CD4-positive, CD25-positive, alpha-beta regulatory T cell (primary cell): ENCODE data around the gene SGSH. TPM values are rescaled to one million over a fixed set of nuclear protein-coding genes. Genes with fewer than 3 reads are reported as not detected.

Experiments
- ATAC-seq, 2 donors: fragments of 150-1000 bp; cut with Tn5 transposase; one replicate each; pipeline ENCODE4 v1.10.0; 2021; ENCODE audit warnings: low read depth in 2 of 2, moderate number of reproducible peaks in 2 of 2, moderate library complexity in 1 of 2
- DNase-seq, 3 donors: peaks; one replicate each; pipeline versions ENCODE4 v3.0.0 to v3.0.0-alpha.2; 2012 to 2022; ENCODE audit warnings: mixed read lengths in 1 of 3
- H3K27ac ChIP-seq: one replicate; pipeline ENCODE4 v1.7.0; 2013; ENCODE audit warnings: mild to moderate bottlenecking, low read length; ENCODE audit not compliant: insufficient read depth, poor library complexity, severe bottlenecking
- H3K27me3 ChIP-seq: one replicate; pipeline ENCODE4 v1.7.0; 2013; ENCODE audit warnings: low read length; ENCODE audit not compliant: control insufficient read depth, insufficient read depth
- H3K36me3 ChIP-seq: one replicate; pipeline ENCODE4 v1.7.0; 2013; ENCODE audit warnings: mild to moderate bottlenecking, low read length, moderate library complexity; ENCODE audit not compliant: control insufficient read depth, insufficient read depth
- H3K4me1 ChIP-seq: 2 replicates; pipeline ENCODE4 v1.7.0; 2013; ENCODE audit warnings: mild to moderate bottlenecking, low read length; ENCODE audit not compliant: insufficient read depth, control insufficient read depth, poor library complexity, severe bottlenecking
- H3K4me3 ChIP-seq: one replicate; pipeline ENCODE4 v1.7.0; 2013; ENCODE audit warnings: low read depth, mild to moderate bottlenecking, low read length, moderate library complexity
- H3K9me3 ChIP-seq, 2 experiments: 1 replicate in 1 of 2; 2 replicates in 1 of 2; pipeline ENCODE4 v1.7.0; 2013; ENCODE audit warnings: low read length in 2 of 2, mild to moderate bottlenecking in 1 of 2, moderate library complexity in 1 of 2; ENCODE audit not compliant: control insufficient read depth in 2 of 2
- H3K27ac Mint-ChIP-seq, 3 donors: one replicate each; pipeline ENCODE4 v1.8.0; 2020 to 2022; ENCODE audit warnings: mild to moderate bottlenecking in 3 of 3, mixed read lengths in 3 of 3, moderate library complexity in 2 of 3
- H3K27me3 Mint-ChIP-seq: one replicate; pipeline ENCODE4 v1.8.0; 2022; ENCODE audit warnings: mild to moderate bottlenecking, mixed read lengths
- H3K36me3 Mint-ChIP-seq: one replicate; pipeline ENCODE4 v1.8.0; 2020; ENCODE audit warnings: mixed read lengths
- H3K4me1 Mint-ChIP-seq, 4 donors: one replicate each; pipeline ENCODE4 v1.8.0; 2020 to 2022; ENCODE audit warnings: mixed read lengths in 4 of 4, mild to moderate bottlenecking in 1 of 4
- H3K4me3 Mint-ChIP-seq, 4 donors: one replicate each; pipeline ENCODE4 v1.8.0; 2020 to 2022; ENCODE audit warnings: mild to moderate bottlenecking in 4 of 4, mixed read lengths in 4 of 4, moderate library complexity in 3 of 4
- H3K9me3 Mint-ChIP-seq, 7 donors: one replicate each; pipeline ENCODE4 v1.8.0; 2020 to 2022; ENCODE audit warnings: mixed read lengths in 7 of 7, mild to moderate bottlenecking in 3 of 7, moderate library complexity in 2 of 7
- polyA plus RNA-seq, 4 donors: library from polyadenylated mRNA; unstranded; fragments of 300-500 nt; fragmentation: Illumina TruSeq; gene quantifications; one replicate each; pipeline ENCODE4 v1.2.3, GENCODE V29; 2021
- total RNA-seq: library from RNA; stranded (reverse); gene quantifications from one replicate; pipeline ENCODE4 v1.2.3, GENCODE V29; 2022

Gene SGSH
- total and polyA plus RNA-seq, 5 donors from 2014 or later, result 43.8 to 138 (median 47.8) TPM

DNA sequence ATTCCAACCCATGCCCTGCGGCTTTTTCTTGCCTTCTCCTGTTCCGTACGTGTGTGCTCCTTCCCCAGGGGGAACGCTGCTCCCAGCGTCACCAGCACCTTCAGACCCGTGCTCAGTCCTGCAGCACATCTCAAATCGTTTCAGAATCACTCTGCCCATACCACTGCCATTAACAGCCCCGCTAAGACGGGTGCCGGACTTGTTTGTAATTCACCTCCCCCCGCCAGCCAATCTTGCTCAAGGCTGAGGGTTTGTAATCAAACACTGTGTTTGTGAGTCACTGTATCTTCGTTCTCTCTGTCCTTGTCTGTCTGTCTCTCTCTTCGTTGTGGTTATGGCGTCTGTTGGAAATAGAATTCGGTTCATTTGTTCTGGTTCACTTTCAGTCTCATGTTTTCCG is 33.0 kb downstream of the SGSH start:
- ATAC-seq (no peak), DNase-seq (no peak)
- no peaks in the 10 kb centered on the region for H3K9me3 Mint-ChIP-seq
- H3K4me1 ChIP-seq, result no peaks in the 10 kb centered on the region
- H3K27ac Mint-ChIP-seq, result peak overlapping the region in 1 of 3 donors; percentile 39
- no peaks in the 10 kb centered on the region for H3K9me3 ChIP-seq
- no peaks in the 10 kb centered on the region for H3K27me3 ChIP-seq
- H3K27ac ChIP-seq, result no peak overlapping the region
- H3K4me3 ChIP-seq, result no peak overlapping the region
- no peaks in the 10 kb centered on the region for H3K36me3 ChIP-seq
- peaks cover 12% of the 10 kb centered on the region for H3K27me3 Mint-ChIP-seq
- H3K4me3 Mint-ChIP-seq, result no peak overlapping the region
- no peaks in the 10 kb centered on the region for H3K36me3 Mint-ChIP-seq
- H3K4me1 Mint-ChIP-seq, result no peaks in the 10 kb centered on the region

DNA sequence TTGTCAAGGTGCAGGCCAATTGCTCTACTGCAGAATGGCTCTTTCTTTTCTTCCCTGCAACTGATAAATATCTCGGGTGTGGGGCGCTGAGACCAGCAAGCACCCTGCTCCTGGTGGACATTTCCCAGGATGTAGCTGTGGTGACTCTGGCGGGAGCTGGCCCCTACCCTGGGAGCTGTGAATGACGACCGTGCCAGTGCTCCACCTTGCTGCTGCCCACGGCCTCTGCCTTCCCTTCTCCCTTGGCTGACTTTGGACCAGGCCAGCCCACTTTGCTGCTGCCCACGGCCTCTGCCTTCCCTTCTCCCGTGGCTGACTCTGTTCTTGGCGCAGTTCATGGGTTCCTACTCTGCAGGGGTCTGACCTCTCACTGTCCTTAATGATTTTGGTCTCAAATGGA is 34.2 kb downstream of the SGSH start:
- Mint-ChIP-seq H3K27ac (no peak overlapping the region), H3K9me3 (no peaks in the 10 kb centered on the region), H3K27me3 (peaks cover 12% of the 10 kb centered on the region), H3K36me3 (no peaks in the 10 kb centered on the region), H3K4me3 (no peak overlapping the region), H3K4me1 (no peaks in the 10 kb centered on the region)
- Histone ChIP-seq H3K9me3 (no peaks in the 10 kb centered on the region), H3K27ac (no peak overlapping the region), H3K27me3 (no peaks in the 10 kb centered on the region), H3K4me3 (no peak overlapping the region), H3K4me1 (no peaks in the 10 kb centered on the region), H3K36me3 (no peaks in the 10 kb centered on the region)
- no peak for ATAC-seq
- DNase-seq, result no peak

DNA sequence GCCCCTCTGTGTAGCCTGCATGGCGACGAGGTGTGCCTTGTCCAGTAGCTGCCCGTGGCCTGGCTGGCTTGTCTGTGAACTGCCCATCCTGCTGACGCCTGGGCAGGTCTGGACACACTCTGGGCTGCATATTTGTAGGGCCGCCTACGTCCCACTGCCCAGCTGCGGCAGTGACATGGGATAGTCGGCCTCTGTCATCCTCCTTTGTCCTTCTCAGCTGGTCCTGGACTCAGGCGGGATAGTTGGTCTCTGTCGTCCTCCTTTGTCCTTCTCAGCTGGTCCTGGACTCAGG is 35.8 kb downstream of the SGSH start:
- no peak overlapping the region for H3K27ac Mint-ChIP-seq
- H3K27me3 Mint-ChIP-seq, result peaks cover 16% of the 10 kb centered on the region
- Histone ChIP-seq H3K4me1 (no peaks in the 10 kb centered on the region), H3K27ac (no peak overlapping the region), H3K4me3 (no peak overlapping the region), H3K9me3 (no peaks in the 10 kb centered on the region), H3K27me3 (no peaks in the 10 kb centered on the region), H3K36me3 (no peaks in the 10 kb centered on the region)
- no peak for ATAC-seq
- no peaks in the 10 kb centered on the region for H3K9me3 Mint-ChIP-seq
- DNase-seq, result no peak
- no peak overlapping the region for H3K4me3 Mint-ChIP-seq
- H3K36me3 Mint-ChIP-seq, result no peaks in the 10 kb centered on the region
- no peaks in the 10 kb centered on the region for H3K4me1 Mint-ChIP-seq

DNA sequence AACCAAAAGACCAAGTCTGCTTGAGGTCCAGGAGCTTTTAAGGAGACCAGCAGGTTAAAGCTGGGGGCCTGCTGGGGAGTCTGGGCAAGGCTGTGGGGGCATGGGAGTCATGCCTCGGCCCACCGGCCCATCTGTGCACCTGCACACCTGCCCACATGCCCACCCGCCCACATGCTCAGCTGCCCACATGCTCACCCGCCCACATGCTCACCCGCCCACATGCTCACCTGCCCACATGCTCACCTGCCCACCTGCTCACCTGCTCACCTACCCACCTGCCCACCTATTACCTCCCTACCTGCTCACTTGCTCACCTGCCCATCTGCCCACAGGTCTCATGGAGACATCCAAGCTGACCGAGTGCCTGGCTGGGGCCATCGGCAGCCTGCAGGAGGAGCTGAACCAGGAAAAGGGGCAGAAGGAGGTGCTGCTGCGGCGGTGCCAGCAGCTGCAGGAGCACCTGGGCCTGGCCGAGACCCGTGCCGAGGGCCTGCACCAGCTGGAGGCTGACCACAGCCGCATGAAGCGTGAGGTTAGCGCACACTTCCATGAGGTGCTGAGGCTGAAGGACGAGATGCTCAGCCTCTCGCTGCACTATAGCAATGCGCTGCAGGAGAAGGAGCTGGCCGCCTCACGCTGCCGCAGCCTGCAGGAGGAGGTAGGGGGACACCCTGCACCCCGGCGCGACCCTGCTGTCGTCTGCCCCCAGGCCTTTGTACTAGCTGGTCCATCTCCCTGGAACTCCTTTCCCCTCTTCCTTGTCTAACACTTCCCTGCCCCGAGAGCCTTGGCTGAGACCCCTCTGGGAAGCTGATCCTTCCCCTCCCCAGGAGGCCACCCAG is 36.3 kb downstream of the SGSH start:
- Mint-ChIP-seq H3K4me3 (no peak overlapping the region), H3K36me3 (no peaks in the 10 kb centered on the region), H3K27me3 (peaks cover 16% of the 10 kb centered on the region), H3K4me1 (no peaks in the 10 kb centered on the region), H3K27ac (no peak overlapping the region), H3K9me3 (no peaks in the 10 kb centered on the region)
- DNase-seq (no peak), ATAC-seq (no peak)
- Histone ChIP-seq H3K36me3 (no peaks in the 10 kb centered on the region), H3K4me1 (no peaks in the 10 kb centered on the region), H3K9me3 (no peaks in the 10 kb centered on the region), H3K4me3 (no peak overlapping the region), H3K27me3 (no peaks in the 10 kb centered on the region), H3K27ac (no peak overlapping the region)

DNA sequence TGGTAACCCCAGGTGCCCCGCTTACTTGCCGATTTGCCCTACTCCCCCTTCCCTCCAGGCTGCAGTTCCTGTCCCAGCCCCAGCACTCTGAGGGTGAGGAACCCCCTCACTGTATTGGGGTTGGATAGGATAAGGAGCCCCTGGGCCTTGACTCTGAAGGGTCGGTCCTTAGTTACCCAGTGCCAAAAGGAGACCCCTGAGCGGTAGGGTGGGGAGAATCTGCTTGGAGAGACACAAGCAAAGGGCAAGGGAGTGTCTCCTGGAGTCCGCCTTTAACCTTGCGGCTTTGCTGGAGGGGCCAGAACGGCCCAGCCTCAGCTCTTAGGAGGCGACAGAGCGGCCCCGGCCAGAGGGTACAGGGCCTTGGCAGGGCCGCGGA is 37.3 kb downstream of the SGSH start:
- no peaks in the 10 kb centered on the region for H3K9me3 ChIP-seq
- DNase-seq (no peak), ATAC-seq (no peak)
- peaks cover 16% of the 10 kb centered on the region for H3K27me3 Mint-ChIP-seq
- no peak overlapping the region for H3K4me3 ChIP-seq
- no peaks in the 10 kb centered on the region for H3K4me1 Mint-ChIP-seq
- no peaks in the 10 kb centered on the region for H3K27me3 ChIP-seq
- H3K4me1 ChIP-seq, result no peaks in the 10 kb centered on the region
- no peak overlapping the region for H3K27ac ChIP-seq
- no peaks in the 10 kb centered on the region for H3K36me3 ChIP-seq
- no peak overlapping the region for H3K4me3 Mint-ChIP-seq
- no peak overlapping the region for H3K27ac Mint-ChIP-seq
- no peaks in the 10 kb centered on the region for H3K36me3 Mint-ChIP-seq
- no peaks in the 10 kb centered on the region for H3K9me3 Mint-ChIP-seq

DNA sequence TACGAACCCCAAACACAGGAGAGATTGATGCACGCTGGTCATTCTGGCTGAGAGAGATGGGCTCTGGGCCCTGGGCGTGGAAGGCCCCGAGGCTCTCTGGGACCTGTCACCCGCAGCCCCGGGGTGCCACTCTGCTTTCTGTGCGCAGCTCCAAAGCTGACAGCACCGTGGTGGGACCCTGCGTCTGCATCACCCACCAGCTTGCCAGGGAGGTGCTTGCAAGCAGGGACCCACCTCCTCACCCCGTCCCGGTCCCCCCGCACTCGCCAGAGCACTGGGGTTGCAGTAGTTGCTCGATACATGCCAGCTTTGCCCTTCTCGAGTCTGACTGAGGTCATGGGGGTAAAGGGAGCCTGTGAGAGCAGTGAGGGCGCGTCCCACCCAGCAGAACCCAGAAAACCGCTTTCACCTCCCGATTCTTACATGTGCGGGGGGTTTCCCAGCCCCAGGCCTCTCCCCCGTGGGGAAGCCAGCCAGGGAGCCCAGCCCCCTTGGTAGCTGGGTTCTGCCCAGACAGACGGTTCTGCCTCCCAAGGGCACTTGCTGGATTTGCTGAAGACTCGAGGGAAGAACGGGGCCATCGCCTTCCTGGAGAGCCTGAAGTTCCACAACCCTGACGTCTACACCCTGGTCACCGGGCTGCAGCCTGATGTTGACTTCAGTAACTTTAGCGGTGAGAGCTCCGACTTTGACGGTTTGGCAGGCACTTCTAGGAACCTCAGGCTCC is 37.9 kb downstream of the SGSH start:
- Histone ChIP-seq H3K27me3 (no peaks in the 10 kb centered on the region), H3K36me3 (no peaks in the 10 kb centered on the region), H3K4me3 (no peak overlapping the region), H3K9me3 (no peaks in the 10 kb centered on the region), H3K27ac (no peak overlapping the region), H3K4me1 (no peaks in the 10 kb centered on the region)
- Mint-ChIP-seq H3K4me3 (no peak overlapping the region), H3K4me1 (no peaks in the 10 kb centered on the region), H3K27me3 (peaks cover 13% of the 10 kb centered on the region), H3K36me3 (no peaks in the 10 kb centered on the region), H3K27ac (peak overlapping the region in 1 of 3 donors; percentile 26), H3K9me3 (no peaks in the 10 kb centered on the region)
- no peak for DNase-seq
- ATAC-seq, result no peak

DNA sequence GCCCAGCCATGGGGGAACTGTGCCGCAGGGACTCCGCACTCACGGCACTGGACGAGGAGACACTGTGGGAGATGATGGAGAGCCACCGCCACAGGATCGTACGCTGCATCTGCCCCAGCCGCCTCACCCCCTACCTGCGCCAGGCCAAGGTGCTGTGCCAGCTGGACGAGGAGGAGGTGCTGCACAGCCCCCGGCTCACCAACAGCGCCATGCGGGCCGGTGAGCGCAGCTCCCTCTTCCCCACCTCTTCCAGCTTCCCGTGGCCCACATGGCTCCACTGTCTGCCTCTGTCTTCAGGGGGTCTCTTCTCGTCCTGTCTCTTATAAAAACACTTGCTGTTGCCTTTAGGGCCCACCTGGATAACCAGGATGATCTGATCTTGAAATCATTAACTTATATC is 38.7 kb downstream of the SGSH start:
- Mint-ChIP-seq H3K36me3 (no peaks in the 10 kb centered on the region), H3K27me3 (peaks cover 5% of the 10 kb centered on the region), H3K4me3 (no peak overlapping the region), H3K9me3 (no peaks in the 10 kb centered on the region), H3K27ac (no peak overlapping the region), H3K4me1 (no peaks in the 10 kb centered on the region)
- Histone ChIP-seq H3K4me1 (no peaks in the 10 kb centered on the region), H3K36me3 (no peaks in the 10 kb centered on the region), H3K4me3 (no peak overlapping the region), H3K27me3 (no peaks in the 10 kb centered on the region), H3K9me3 (no peaks in the 10 kb centered on the region), H3K27ac (no peak overlapping the region)
- DNase-seq (no peak), ATAC-seq (no peak)

DNA sequence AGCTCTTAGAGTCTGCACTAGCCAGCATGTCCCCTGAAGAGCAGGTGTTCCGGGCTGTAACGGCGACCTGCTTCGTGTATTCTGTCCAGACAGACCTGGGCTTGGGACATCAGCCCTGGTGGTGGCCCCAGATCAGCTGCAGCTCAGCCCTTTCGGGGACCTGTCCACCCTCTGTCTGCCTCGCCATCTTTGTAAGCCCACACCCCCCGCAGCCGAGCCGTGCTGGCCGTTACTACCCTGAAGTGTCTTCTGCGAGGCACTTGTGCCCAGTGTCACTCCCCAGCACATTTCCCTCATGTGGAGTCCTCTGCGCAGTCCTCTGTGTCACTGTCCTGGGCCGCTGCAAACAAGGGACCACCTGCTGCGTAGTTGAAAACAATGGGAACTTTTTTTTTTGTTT is 39.9 kb downstream of the SGSH start:
- Histone ChIP-seq H3K9me3 (no peaks in the 10 kb centered on the region), H3K4me3 (no peak overlapping the region), H3K27ac (no peak overlapping the region), H3K4me1 (no peaks in the 10 kb centered on the region), H3K27me3 (no peaks in the 10 kb centered on the region), H3K36me3 (no peaks in the 10 kb centered on the region)
- Mint-ChIP-seq H3K27ac (no peak overlapping the region), H3K27me3 (peaks cover 4% of the 10 kb centered on the region), H3K4me1 (no peaks in the 10 kb centered on the region), H3K9me3 (no peaks in the 10 kb centered on the region), H3K4me3 (no peak overlapping the region), H3K36me3 (no peaks in the 10 kb centered on the region)
- DNase-seq, result no peak
- ATAC-seq, result no peak
